ENCODE data around the gene SLAIN1. TPM values are rescaled to one million over a fixed set of nuclear protein-coding genes. Genes with fewer than 3 reads are reported as not detected.

The SLAIN1 gene
- total RNA-seq, 1 experiment from 2014 or later, result 2.4 TPM

- DNase-seq (ENCODE audit: low spot score), result no peak
Observed at GRCh38 chr13:77714119-77714755, 16.8 kb downstream of the SLAIN1 start.

- no peak for DNase-seq (ENCODE audit: low spot score)
Observed at GRCh38 chr13:77715233-77715891, 17.9 kb downstream of the SLAIN1 start.

GRCh38 chr13:77716692-77717091, 19.2 kb downstream of the SLAIN1 start:
- DNase-seq (ENCODE audit: low spot score), result no peak

GRCh38 chr13:77717508-77717907, 20.0 kb downstream of the SLAIN1 start:
- no peak for DNase-seq (ENCODE audit: low spot score)

GRCh38 chr13:77719128-77719527, 21.6 kb downstream of the SLAIN1 start:
- DNase-seq (ENCODE audit: low spot score), result no peak

- DNase-seq (ENCODE audit: low spot score), result no peak
Observed at GRCh38 chr13:77720988-77721387, 23.5 kb downstream of the SLAIN1 start.

GRCh38 chr13:77724092-77724491, 26.6 kb downstream of the SLAIN1 start:
- DNase-seq (ENCODE audit: low spot score), result no peak

- DNase-seq (ENCODE audit: low spot score), result no peak
Observed at GRCh38 chr13:77725071-77725470, 27.6 kb downstream of the SLAIN1 start.

- no peak for DNase-seq (ENCODE audit: low spot score)
Observed at GRCh38 chr13:77728265-77729125, 31.0 kb downstream of the SLAIN1 start.

- no peak for DNase-seq (ENCODE audit: low spot score)
Observed at GRCh38 chr13:77729502-77730221, 32.2 kb downstream of the SLAIN1 start.

GRCh38 chr13:77730572-77730971, 33.1 kb downstream of the SLAIN1 start:
- DNase-seq (ENCODE audit: low spot score), result no peak

GRCh38 chr13:77732287-77732686, 34.8 kb downstream of the SLAIN1 start:
- DNase-seq (ENCODE audit: low spot score), result no peak

GRCh38 chr13:77733674-77734073, 36.2 kb downstream of the SLAIN1 start:
- DNase-seq (ENCODE audit: low spot score), result no peak

GRCh38 chr13:77737583-77738200, 40.2 kb downstream of the SLAIN1 start:
- no peak for DNase-seq (ENCODE audit: low spot score)

GRCh38 chr13:77740097-77740735, 42.7 kb downstream of the SLAIN1 start:
- DNase-seq (ENCODE audit: low spot score), result no peak

GRCh38 chr13:77740931-77741596, 43.6 kb downstream of the SLAIN1 start:
- no peak for DNase-seq (ENCODE audit: low spot score)

- no peak for DNase-seq (ENCODE audit: low spot score)
Observed at GRCh38 chr13:77741597-77741972, 44.1 kb downstream of the SLAIN1 start.

GRCh38 chr13:77742801-77743200, 45.3 kb downstream of the SLAIN1 start:
- no peak for DNase-seq (ENCODE audit: low spot score)

- DNase-seq (ENCODE audit: low spot score), result no peak
Observed at GRCh38 chr13:77745784-77746183, 48.3 kb downstream of the SLAIN1 start.

GRCh38 chr13:77749344-77749880, 51.9 kb downstream of the SLAIN1 start:
- no peak for DNase-seq (ENCODE audit: low spot score)
